K562 (cell line): ENCODE results near the gene ATL2.
"Not testable (repeated sequence)": the region's sequence is repeated elsewhere in the genome, so short reads cannot be mapped to it uniquely, and the experiment has no call there.

Experiments used
- NFYB ChIP-seq: IDR thresholded peaks from 2 replicates; pipeline ENCODE4 v1.6.1; 2011; ENCODE audit warnings: mild to moderate bottlenecking, moderate library complexity; ENCODE audit not compliant: insufficient read length; ENCODE audit errors: extremely low read depth
- SMC3 ChIP-seq: conservative IDR thresholded peaks from 2 replicates; pipeline ENCODE4 v1.6.1; 2011; ENCODE audit warnings: low read depth, low read length, improper control_type of control experiment; ENCODE audit not compliant: insufficient read depth

DNA sequence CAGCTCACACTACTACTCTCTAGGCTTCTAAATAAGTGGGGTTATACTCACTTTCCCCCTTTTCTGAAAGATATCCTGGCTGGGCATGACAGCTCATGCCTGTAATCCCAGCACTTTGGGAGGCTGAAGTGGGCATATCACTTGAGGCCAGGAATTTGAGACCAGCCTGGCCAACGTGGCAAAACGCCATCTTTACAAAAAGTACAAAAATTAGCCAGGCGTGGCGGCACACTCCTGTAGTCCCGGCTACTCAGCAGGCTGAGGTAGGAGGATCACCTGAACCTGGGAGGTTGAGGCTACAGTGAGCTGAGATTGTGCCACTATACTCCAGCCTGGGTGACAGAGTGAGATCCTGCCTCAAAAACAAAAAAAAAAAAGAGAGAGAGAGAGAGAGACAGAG, 57.8 kb downstream of the ATL2 start:
- TF ChIP-seq SMC3, NFYB: not testable (repeated sequence)
